NCI-H69 (cell line): ENCODE measurements around the gene MYH7.

Experiments used
- DNase-seq: peaks from one replicate; lab custom pipeline; 2025; lab: John Stamatoyannopoulos, UW

MYH7 gene

GRCh38 chr14:23370221-23370620 lies 65.2 kb downstream of the MYH7 start:
- no peak for DNase-seq

DNA sequence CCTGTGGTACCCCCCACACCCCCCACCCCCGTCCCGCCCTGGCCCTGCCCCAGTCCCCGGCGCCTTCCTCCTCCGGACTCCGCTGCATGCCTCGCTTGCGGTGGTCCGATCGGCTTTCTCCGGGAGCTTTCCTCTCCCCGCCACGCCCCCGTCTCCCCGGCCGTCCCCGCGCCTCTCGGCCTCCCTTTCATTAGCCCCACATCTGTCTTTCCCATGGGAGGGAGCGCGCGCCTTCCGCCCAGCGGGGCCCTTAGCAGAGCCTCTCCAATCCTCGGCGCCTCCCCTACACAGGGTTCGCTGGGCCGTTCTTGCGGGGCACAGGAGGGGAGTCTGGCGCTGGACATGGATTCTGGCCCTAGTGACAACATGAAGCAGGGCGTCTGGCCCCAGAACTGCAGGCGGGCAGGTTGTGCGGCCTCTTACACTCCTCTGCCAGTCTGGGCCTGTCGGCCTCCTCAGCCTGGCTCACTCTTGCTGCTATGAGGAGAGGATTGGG lies 69.0 kb downstream of the MYH7 start:
- peak; percentile 65 for DNase-seq

- DNase-seq, result peak; percentile 58
Measured at GRCh38 chr14:23365732-23366425, 69.6 kb downstream of the MYH7 start.

DNA sequence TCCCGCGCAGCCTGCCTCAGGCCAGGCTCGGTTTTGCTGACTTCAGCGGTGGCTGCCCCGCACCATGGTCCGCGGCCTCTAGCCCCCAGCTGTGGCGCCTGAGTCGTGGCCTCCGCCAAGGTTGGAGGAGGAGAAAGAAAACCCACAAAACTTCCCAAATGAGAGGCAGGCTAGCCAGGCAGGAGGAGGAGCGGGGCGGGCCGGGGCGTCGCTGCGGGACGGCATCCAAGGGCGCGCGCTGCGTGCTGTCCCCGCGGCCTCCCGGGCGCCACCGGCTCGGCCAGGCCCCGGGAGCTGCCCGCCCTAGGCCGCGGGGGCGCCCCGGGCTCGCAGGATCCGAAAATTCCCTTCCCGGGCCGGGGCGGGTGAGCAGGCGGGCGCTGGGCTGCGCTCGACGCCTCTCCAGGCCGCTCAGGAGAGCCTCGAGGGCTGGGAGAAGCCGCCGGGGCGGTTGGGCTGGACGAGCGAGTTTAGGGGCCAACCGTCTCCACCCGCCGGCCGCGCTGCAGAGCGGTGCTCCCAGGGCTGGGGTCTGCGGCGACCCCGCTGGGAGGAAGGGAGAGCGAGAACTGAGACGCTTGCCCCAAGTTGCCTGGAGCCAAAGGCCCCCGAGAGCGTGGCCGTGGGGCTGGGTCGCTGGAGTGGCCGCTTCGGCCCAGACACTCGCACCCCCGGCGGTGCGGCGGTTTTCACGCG lies 70.3 kb downstream of the MYH7 start, which contains the start of gene EFS:
TSS of gene EFS (minus strand) at position 137 of the 696 bp plus-strand sequence. CDS start 147 bp downstream, outside the sequence.
- no peak for DNase-seq

DNA sequence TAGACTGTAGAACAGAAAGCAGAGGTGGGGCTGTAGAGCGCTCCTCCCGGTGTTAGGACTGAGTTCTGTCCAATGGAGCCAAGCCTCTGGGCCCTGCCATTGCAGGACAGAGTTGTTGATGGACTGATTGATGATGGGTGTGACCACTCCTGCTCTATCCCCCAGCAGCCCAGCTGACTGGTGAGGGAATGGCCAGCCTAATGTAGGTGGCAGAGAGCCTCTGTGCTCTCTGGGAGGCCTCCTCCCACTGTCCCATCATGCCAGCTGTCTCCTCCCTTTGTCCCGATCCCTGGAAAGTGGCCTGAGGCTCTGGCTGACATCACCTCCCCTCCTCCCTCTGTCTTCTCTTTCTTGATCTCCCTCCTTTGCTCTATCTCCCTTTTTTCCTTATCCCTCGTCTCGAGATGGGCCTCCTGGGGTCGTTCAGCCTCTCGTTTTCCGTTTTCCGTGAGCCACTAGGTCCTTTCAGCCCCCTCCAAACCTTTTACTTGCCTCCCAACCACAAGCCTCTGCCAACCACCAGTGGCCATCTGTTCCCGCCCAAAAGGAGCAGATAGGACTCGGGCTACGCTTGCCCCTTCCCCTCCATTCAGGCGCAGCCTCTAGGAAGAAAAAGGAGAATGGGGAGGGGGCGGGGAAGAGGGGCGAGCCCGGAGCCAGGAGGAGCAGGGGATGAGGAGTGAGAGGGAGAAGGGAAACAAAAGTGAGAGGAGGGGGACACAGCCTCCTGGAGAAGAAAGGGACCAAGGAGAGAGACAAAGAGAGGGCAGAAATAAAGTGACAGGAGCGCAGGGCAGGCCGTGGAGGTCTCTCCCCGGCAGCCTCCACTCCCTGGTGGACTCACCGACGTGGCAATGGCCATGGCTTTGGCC lies 71.1 kb downstream of the MYH7 start:
- no peak for DNase-seq
